ENCODE results near the gene REXO2.

REXO2 gene

GRCh38 chr11:114440121-114440860, 1.0 kb downstream of the REXO2 start:
- DNase-seq (ENCODE audit: low read depth in 2 of 2), result peak; percentile 21 to 35
- peak overlapping the region; percentile 98 to 99 for H3K4me3 ChIP-seq (replicated peaks in 1 of 2; ENCODE audit: low read depth in 2 of 2, low read length in 2 of 2)
- no peak for TF ChIP-seq CTCF (IDR thresholded peaks at IDR 0.05; ENCODE audit: low read depth, low read length)

- DNase-seq (ENCODE audit: low read depth in 2 of 2), result peak in 1 of 2 donors; percentile 8
- peak overlapping the region; percentile 98 to 99 for H3K4me3 ChIP-seq (replicated peaks in 1 of 2; ENCODE audit: low read depth in 2 of 2, low read length in 2 of 2)
- TF ChIP-seq CTCF (IDR thresholded peaks at IDR 0.05; ENCODE audit: low read depth, low read length), result no peak
Measured at GRCh38 chr11:114440971-114441763, 1.9 kb downstream of the REXO2 start.

GRCh38 chr11:114441921-114442320, 2.7 kb downstream of the REXO2 start:
- TF ChIP-seq CTCF (IDR thresholded peaks at IDR 0.05; ENCODE audit: low read depth, low read length), result no peak
- H3K4me3 ChIP-seq (replicated peaks in 1 of 2; ENCODE audit: low read depth in 2 of 2, low read length in 2 of 2), result no peak overlapping the region

GRCh38 chr11:114442536-114442935, 3.3 kb downstream of the REXO2 start:
- no peak for TF ChIP-seq CTCF (IDR thresholded peaks at IDR 0.05; ENCODE audit: low read depth, low read length)
- H3K4me3 ChIP-seq (replicated peaks in 1 of 2; ENCODE audit: low read depth in 2 of 2, low read length in 2 of 2), result no peak overlapping the region
- DNase-seq (ENCODE audit: low read depth in 2 of 2), result no peak

More at GRCh38 chr11:114441921-114442320, 2.7 kb downstream of the REXO2 start:
- no peak for DNase-seq (ENCODE audit: low read depth in 2 of 2)

GRCh38 chr11:114447444-114447843, 8.2 kb downstream of the REXO2 start:
- DNase-seq (ENCODE audit: low read depth in 2 of 2), result peak in 1 of 2 donors; percentile 4
- TF ChIP-seq CTCF (IDR thresholded peaks at IDR 0.05; ENCODE audit: low read depth, low read length), result no peak
- no peak overlapping the region for H3K4me3 ChIP-seq (replicated peaks in 1 of 2; ENCODE audit: low read depth in 2 of 2, low read length in 2 of 2)

- DNase-seq (ENCODE audit: low read depth in 2 of 2), result peak; percentile 8 to 42
- H3K4me3 ChIP-seq (replicated peaks in 1 of 2; ENCODE audit: low read depth in 2 of 2, low read length in 2 of 2), result no peak overlapping the region
Measured at GRCh38 chr11:114447892-114448291, 8.6 kb downstream of the REXO2 start.

More at GRCh38 chr11:114447892-114448291, 8.6 kb downstream of the REXO2 start:
- TF ChIP-seq CTCF (IDR thresholded peaks at IDR 0.05; ENCODE audit: low read depth, low read length), result no peak
